NCI-H1436 treated with DMSO at 0.1 percent for 48 hours (cell line): ENCODE results near the gene STEAP1.
"Not testable (repeated sequence)": the region's sequence is repeated elsewhere in the genome, so short reads cannot be mapped to it uniquely, and the experiment has no call there.

Experiments used
- DNase-seq: peaks from one replicate; lab custom pipeline; 2025; lab: John Stamatoyannopoulos, UW

The STEAP1 gene

GRCh38 chr7:90173127-90173844 lies 19.0 kb downstream of the STEAP1 start:
- DNase-seq, result no peak

- DNase-seq, result no peak
Observed at GRCh38 chr7:90175667-90176066, 21.4 kb downstream of the STEAP1 start.

- DNase-seq, result no peak
Observed at GRCh38 chr7:90176195-90176594, 21.9 kb downstream of the STEAP1 start.

GRCh38 chr7:90178166-90178565 lies 23.9 kb downstream of the STEAP1 start:
- DNase-seq, result no peak

GRCh38 chr7:90178679-90179278 lies 24.5 kb downstream of the STEAP1 start:
- no peak for DNase-seq

GRCh38 chr7:90180011-90180585 lies 25.8 kb downstream of the STEAP1 start:
- no peak for DNase-seq

- DNase-seq, result no peak
Observed at GRCh38 chr7:90180649-90181048, 26.4 kb downstream of the STEAP1 start.

- no peak for DNase-seq
Observed at GRCh38 chr7:90181485-90181884, 27.2 kb downstream of the STEAP1 start.

- DNase-seq, result not testable (repeated sequence)
Observed at GRCh38 chr7:90186290-90186689, 32.0 kb downstream of the STEAP1 start.

- DNase-seq, result no peak
Observed at GRCh38 chr7:90187507-90188050, 33.3 kb downstream of the STEAP1 start.

- no peak for DNase-seq
Observed at GRCh38 chr7:90188281-90188680, 34.0 kb downstream of the STEAP1 start.

- no peak for DNase-seq
Observed at GRCh38 chr7:90190995-90191394, 36.7 kb downstream of the STEAP1 start.

GRCh38 chr7:90191648-90192047 lies 37.4 kb downstream of the STEAP1 start:
- no peak for DNase-seq

- DNase-seq, result no peak
Observed at GRCh38 chr7:90192876-90193750, 38.8 kb downstream of the STEAP1 start.

- no peak for DNase-seq
Observed at GRCh38 chr7:90194911-90195809, 40.9 kb downstream of the STEAP1 start.

- DNase-seq, result no peak
Observed at GRCh38 chr7:90201500-90202195, 47.4 kb downstream of the STEAP1 start.

- DNase-seq, result no peak
Observed at GRCh38 chr7:90207956-90208355, 53.7 kb downstream of the STEAP1 start.

- no peak for DNase-seq
Observed at GRCh38 chr7:90209776-90210175, 55.5 kb downstream of the STEAP1 start.

GRCh38 chr7:90210475-90210874 lies 56.2 kb downstream of the STEAP1 start:
- DNase-seq, result no peak

GRCh38 chr7:90210981-90211380 lies 56.7 kb downstream of the STEAP1 start:
- DNase-seq, result no peak
